ENCODE results near the gene FPR2. TPM values are rescaled to one million over a fixed set of nuclear protein-coding genes. Genes with fewer than 3 reads are reported as not detected.

The FPR2 gene
- total RNA-seq (2014; rRNA removed; shearing (Covaris generic)): 0.03 TPM in 1 of 2 replicates, not detected in the other

GRCh38 chr19:51760697-51761356 is at the start of gene FPR2:
FPR2 (plus strand) TSS chr19:51761180; CDS start chr19:51768659, 7,479 bp downstream.

GRCh38 chr19:51751655-51752054 is 9.3 kb upstream of the FPR2 start, which contains the start of gene FPR1:
FPR1 (minus strand) TSS chr19:51751878; CDS start chr19:51746994, 4,884 bp downstream.

DNA sequence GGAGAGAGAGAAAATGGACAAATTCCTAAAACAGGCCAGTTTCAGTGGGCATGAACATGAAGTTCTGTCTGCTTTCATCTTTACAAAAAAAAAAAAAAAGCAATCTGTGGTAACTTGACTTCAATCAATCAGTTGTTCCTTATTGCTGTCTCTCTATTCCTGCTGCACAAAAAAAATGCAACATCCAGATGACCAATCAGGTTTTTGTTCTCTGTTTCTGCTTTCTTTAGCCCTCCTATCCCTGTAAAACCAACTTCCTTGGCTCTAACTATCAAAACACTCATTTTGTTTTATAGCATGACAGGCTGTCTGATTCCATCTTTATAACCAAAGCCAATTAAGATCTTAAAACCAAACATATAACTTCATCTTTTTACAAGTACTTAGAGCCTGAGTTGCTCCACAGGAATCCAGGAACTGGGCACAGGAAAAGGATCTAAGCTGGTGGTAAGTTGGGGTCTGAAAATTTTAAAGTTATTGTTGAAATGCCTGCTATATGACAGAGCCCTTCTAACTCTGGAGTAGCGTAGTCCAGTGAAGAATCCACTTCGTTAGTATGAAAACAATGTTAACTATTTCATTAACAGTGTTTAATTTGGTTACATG is 34.0 kb downstream of the FPR2 start, which contains the start of gene FPR3:
Gene FPR3, plus strand, starts transcription at position 273 of the 606 bp plus-strand sequence. CDS start 28,592 bp downstream, outside the sequence.

Other genes starting within 250 kb of the FPR2 start
- not detected in 2 replicates for gene SIGLEC6, start 229.5 kb upstream of the FPR2 start, total RNA-seq (2014; rRNA removed; shearing (Covaris generic))
- gene ZNF175, start 189.9 kb upstream of the FPR2 start, total RNA-seq (2014; rRNA removed; shearing (Covaris generic)): 2.3 and 3.4 TPM in 2 replicates
- not detected in 2 replicates for gene SIGLEC5, start 130.8 kb upstream of the FPR2 start, total RNA-seq (2014; rRNA removed; shearing (Covaris generic))
- gene SIGLEC14, start 114.4 kb upstream of the FPR2 start, total RNA-seq (2014; rRNA removed; shearing (Covaris generic)): not detected in 2 replicates
- 3.8 and 8.1 TPM in 2 replicates for gene SPACA6, start 67.8 kb upstream of the FPR2 start, total RNA-seq (2014; rRNA removed; shearing (Covaris generic))
- gene HAS1, start 37.2 kb upstream of the FPR2 start, total RNA-seq (2014; rRNA removed; shearing (Covaris generic)): not detected in 2 replicates
- gene FPR1, start 9.3 kb upstream of the FPR2 start, total RNA-seq (2014; rRNA removed; shearing (Covaris generic)): not detected in 2 replicates
- gene FPR3, start 34.0 kb downstream of the FPR2 start, total RNA-seq (2014; rRNA removed; shearing (Covaris generic)): not detected in 2 replicates
- 6.2 and 11.5 TPM in 2 replicates for gene ZNF577, start 126.8 kb downstream of the FPR2 start, total RNA-seq (2014; rRNA removed; shearing (Covaris generic))
- gene ZNF649, start 143.8 kb downstream of the FPR2 start, total RNA-seq (2014; rRNA removed; shearing (Covaris generic)): 4.4 and 6.9 TPM in 2 replicates
- 1.5 and 1.7 TPM in 2 replicates for gene ZNF613, start 166.3 kb downstream of the FPR2 start, total RNA-seq (2014; rRNA removed; shearing (Covaris generic))
- 4.8 and 6.7 TPM in 2 replicates for gene ZNF350, start 225.7 kb downstream of the FPR2 start, total RNA-seq (2014; rRNA removed; shearing (Covaris generic))
- 8.3 and 9.7 TPM in 2 replicates for gene ZNF615, start 247.0 kb downstream of the FPR2 start, total RNA-seq (2014; rRNA removed; shearing (Covaris generic))

Measured in A375 (cell line).